Natural killer cell (primary cell): ENCODE measurements around the gene ARHGDIA. TPM values are rescaled to one million over a fixed set of nuclear protein-coding genes. Genes with fewer than 3 reads are reported as not detected.
"Not testable (repeated sequence)": the region's sequence is repeated elsewhere in the genome, so short reads cannot be mapped to it uniquely, and the experiment has no call there.

Experiments
- ATAC-seq, 3 donors: fragments of 150-1000 bp in 2 of 3; fragments of 200-7000 bp in 1 of 3; cut with Tn5 transposase; 1 replicate in 1 of 3; 2 replicates in 2 of 3; pipeline ENCODE4 v1.10.0; 2021; ENCODE audit warnings: mild to moderate bottlenecking in 2 of 3, moderate library complexity in 2 of 3
- DNase-seq, 2 donors: peaks; one replicate each; pipeline versions ENCODE4 v3.0.0 to v3.0.0-alpha.2; 2013 to 2021; ENCODE audit warnings: mixed read lengths in 1 of 2
- H3K27ac ChIP-seq: one replicate; pipeline ENCODE4 v1.5.1; 2013; ENCODE audit warnings: mild to moderate bottlenecking, low read length
- H3K27me3 ChIP-seq: one replicate; pipeline ENCODE4 v1.6.1; 2013; ENCODE audit warnings: low read length; ENCODE audit not compliant: control insufficient read depth, insufficient read depth
- H3K36me3 ChIP-seq: one replicate; pipeline ENCODE4 v1.6.1; 2013; ENCODE audit warnings: low read length; ENCODE audit not compliant: control insufficient read depth, insufficient read depth
- H3K4me1 ChIP-seq: one replicate; pipeline ENCODE4 v1.6.1; 2013; ENCODE audit warnings: low read length; ENCODE audit not compliant: control insufficient read depth, insufficient read depth
- H3K4me3 ChIP-seq: one replicate; pipeline ENCODE4 v1.5.1; 2013; ENCODE audit warnings: low read length
- H3K9me3 ChIP-seq: one replicate; pipeline ENCODE4 v1.6.1; 2013; ENCODE audit warnings: low read length; ENCODE audit not compliant: control insufficient read depth, insufficient read depth
- H3K27ac Mint-ChIP-seq, 2 donors: one replicate each; pipeline ENCODE4 v1.8.0; 2022; ENCODE audit warnings: mild to moderate bottlenecking in 2 of 2, mixed read lengths in 2 of 2, moderate library complexity in 1 of 2
- H3K27me3 Mint-ChIP-seq, 2 donors: one replicate each; pipeline ENCODE4 v1.8.0; 2022; ENCODE audit warnings: low read depth in 2 of 2, mixed read lengths in 2 of 2
- H3K36me3 Mint-ChIP-seq: one replicate; pipeline ENCODE4 v1.8.0; 2022; ENCODE audit warnings: mixed read lengths
- H3K4me1 Mint-ChIP-seq, 2 donors: one replicate each; pipeline ENCODE4 v1.8.0; 2022; ENCODE audit warnings: mixed read lengths in 2 of 2
- H3K4me3 Mint-ChIP-seq: one replicate; pipeline ENCODE4 v1.8.0; 2022; ENCODE audit warnings: mild to moderate bottlenecking, moderate library complexity, mixed read lengths
- H3K9me3 Mint-ChIP-seq, 2 donors: one replicate each; pipeline ENCODE4 v1.8.0; 2022; ENCODE audit warnings: mixed read lengths in 2 of 2
- CTCF ChIP-seq: fragments of 200-600 bp; IDR thresholded peaks from one replicate; pipeline ENCODE4 v1.8.0; 2022; ENCODE audit warnings: antibody characterized with exemption
- WGBS: methylation state at CpG from one replicate; pipeline ENCODE4 v1.1.7; 2013; ENCODE audit warnings: missing lambda C conversion rate; ENCODE audit not compliant: insufficient coverage; 5-methylcytosine and 5-hydroxymethylcytosine counted together
- intact Hi-C: fragments of 100-400 bp; cut with micrococcal nuclease; formaldehyde crosslinking; loops from one replicate; pipeline ENCODE4 v1.14.2; 2022
- total RNA-seq, 4 donors: library from RNA; stranded (reverse); fragments of 120-200 nt in 1 of 4; gene quantifications; one replicate each; pipeline versions ENCODE4 v1.2.3 to v1.2.4, GENCODE V29; 2013 to 2022

ARHGDIA gene
- total RNA-seq, 3 donors from 2014 or later (not counting 1 experiment from before 2014, with no cell fraction given) = 600 to 824 (median 689) TPM

DNA sequence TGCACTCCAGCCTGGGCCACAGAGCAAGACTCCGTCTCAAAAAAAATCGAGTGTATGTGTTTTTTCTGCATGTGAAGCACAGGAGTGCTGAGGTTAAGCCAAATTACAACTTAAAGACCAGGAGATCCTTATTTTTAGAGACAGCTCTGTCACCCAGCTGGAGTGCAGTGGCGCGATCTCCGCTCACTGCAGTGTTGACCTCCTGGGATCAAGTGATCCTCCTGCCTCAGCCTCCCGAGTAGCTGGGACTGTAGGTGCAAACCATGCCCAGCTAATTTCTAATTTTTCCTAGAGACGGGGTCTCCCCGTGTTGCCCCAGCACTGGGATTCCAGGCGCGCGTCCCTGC lies 28.8 kb downstream of the ARHGDIA start:
- no peaks in the 10 kb centered on the region for H3K9me3 Mint-ChIP-seq
- Histone ChIP-seq H3K27me3 (no peaks in the 10 kb centered on the region), H3K4me1 (no peaks in the 10 kb centered on the region), H3K27ac (no peak overlapping the region), H3K4me3 (no peak overlapping the region), H3K9me3 (no peaks in the 10 kb centered on the region), H3K36me3 (peaks cover 49% of the 10 kb centered on the region)
- H3K36me3 Mint-ChIP-seq = no peaks in the 10 kb centered on the region
- H3K27me3 Mint-ChIP-seq = no peaks in the 10 kb centered on the region
- no peaks in the 10 kb centered on the region for H3K4me1 Mint-ChIP-seq
- H3K27ac Mint-ChIP-seq = no peak overlapping the region
- TF ChIP-seq CTCF = no peak
- DNase-seq (no peak), ATAC-seq (no peak)
- intact Hi-C loops = no loop called here
- WGBS = 97% methylated on average over 11 of the region's 11 CpGs
- H3K4me3 Mint-ChIP-seq = no peak overlapping the region

GRCh38 chr17:81841866-81842265 lies 29.3 kb downstream of the ARHGDIA start:
- H3K36me3 Mint-ChIP-seq = no peaks in the 10 kb centered on the region
- no peak for DNase-seq
- no peak overlapping the region for H3K4me3 ChIP-seq
- TF ChIP-seq CTCF = no peak
- no peak overlapping the region for H3K27ac ChIP-seq
- no peaks in the 10 kb centered on the region for H3K27me3 ChIP-seq
- no peaks in the 10 kb centered on the region for H3K4me1 Mint-ChIP-seq
- peaks cover 46% of the 10 kb centered on the region for H3K36me3 ChIP-seq
- H3K4me3 Mint-ChIP-seq = no peak overlapping the region
- no peak for ATAC-seq
- no peaks in the 10 kb centered on the region for H3K9me3 ChIP-seq
- intact Hi-C loops = no loop called here
- H3K27me3 Mint-ChIP-seq = no peaks in the 10 kb centered on the region
- H3K9me3 Mint-ChIP-seq = no peaks in the 10 kb centered on the region
- H3K27ac Mint-ChIP-seq = no peak overlapping the region
- H3K4me1 ChIP-seq = no peaks in the 10 kb centered on the region
- WGBS = 95% methylated on average over 15 of the region's 15 CpGs

DNA sequence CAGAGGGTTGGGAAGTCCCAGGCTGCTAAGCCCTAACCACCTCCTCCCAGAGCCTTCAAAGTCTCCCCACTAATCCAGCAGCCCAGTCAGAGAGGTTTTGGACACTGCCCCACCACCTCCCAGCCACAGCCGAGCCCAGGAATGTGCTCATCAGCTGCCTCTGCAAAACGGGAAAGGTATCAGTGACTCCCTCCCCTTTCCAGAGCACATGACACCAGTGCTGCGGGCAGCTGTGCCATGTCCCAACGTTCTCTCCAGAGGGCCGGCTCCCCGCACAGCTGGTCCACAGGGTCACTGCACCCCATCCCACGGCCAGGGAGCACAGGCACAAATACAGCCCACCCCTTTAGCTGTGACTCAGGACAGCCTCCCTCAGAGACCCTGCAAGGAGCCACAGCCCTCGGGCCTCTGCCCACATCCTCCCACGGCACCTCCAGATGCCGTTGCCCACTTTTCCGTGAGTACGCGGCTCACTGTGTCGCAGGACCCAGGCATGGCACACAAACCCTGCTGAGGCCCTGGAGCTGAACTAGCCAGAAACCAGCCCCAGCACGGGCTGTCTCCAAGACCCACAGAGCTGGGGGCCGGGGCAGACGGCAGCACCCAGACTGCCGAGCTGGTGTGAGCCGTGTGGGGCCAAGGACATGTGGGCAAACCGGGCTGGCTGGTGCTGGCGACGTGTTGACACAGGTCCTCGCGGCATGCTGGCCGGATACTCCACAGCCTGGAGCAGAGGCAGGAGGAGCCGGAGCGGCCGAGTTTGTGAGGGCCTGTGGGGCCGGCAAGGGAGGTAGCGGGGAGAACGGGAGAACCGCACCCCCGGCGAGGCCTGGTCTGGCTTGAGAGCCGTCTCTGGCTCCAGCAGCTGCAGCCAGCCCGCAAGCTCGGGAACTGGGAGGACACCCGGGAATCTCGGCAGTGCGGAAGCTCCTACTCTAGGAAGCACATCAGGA lies 30.0 kb downstream of the ARHGDIA start:
- Histone ChIP-seq H3K4me3 (no peak overlapping the region), H3K36me3 (peaks cover 38% of the 10 kb centered on the region), H3K27ac (no peak overlapping the region), H3K9me3 (no peaks in the 10 kb centered on the region), H3K4me1 (no peaks in the 10 kb centered on the region), H3K27me3 (no peaks in the 10 kb centered on the region)
- H3K27me3 Mint-ChIP-seq = no peaks in the 10 kb centered on the region
- H3K27ac Mint-ChIP-seq = no peak overlapping the region
- WGBS = 84% methylated on average over 40 of the region's 40 CpGs
- ATAC-seq = peak in 1 of 3 donors; percentile 27
- DNase-seq = no peak
- no peaks in the 10 kb centered on the region for H3K36me3 Mint-ChIP-seq
- TF ChIP-seq CTCF = no peak
- H3K9me3 Mint-ChIP-seq = no peaks in the 10 kb centered on the region
- no peaks in the 10 kb centered on the region for H3K4me1 Mint-ChIP-seq
- H3K4me3 Mint-ChIP-seq = no peak overlapping the region
- intact Hi-C loops = no loop called here

GRCh38 chr17:81840059-81840458 lies 31.1 kb downstream of the ARHGDIA start:
- H3K9me3 Mint-ChIP-seq, ATAC-seq, H3K9me3 ChIP-seq, intact Hi-C loops, DNase-seq, H3K4me1 ChIP-seq, H3K27me3 ChIP-seq, H3K27ac ChIP-seq, H3K4me3 ChIP-seq, H3K4me1 Mint-ChIP-seq, H3K4me3 Mint-ChIP-seq, H3K27me3 Mint-ChIP-seq, H3K36me3 Mint-ChIP-seq, H3K27ac Mint-ChIP-seq: not testable (repeated sequence)
- H3K36me3 ChIP-seq = peaks cover 28% of the 10 kb centered on the region
- WGBS = 97% methylated on average over 5 of the region's 5 CpGs
